ENCODE data around the gene CFI. TPM values are rescaled to one million over a fixed set of nuclear protein-coding genes. Genes with fewer than 3 reads are reported as not detected.

Gene CFI
- total and polyA plus RNA-seq, 8 donors, result 13.0 to 84.9 (median 30.7) TPM

GRCh38 chr4:109746728-109747127, 55.1 kb downstream of the CFI start:
- no peak for DNase-seq
- Histone ChIP-seq H3K27me3 (no peaks in the 10 kb centered on the region), H3K4me3 (no peak overlapping the region), H3K9me3 (no peaks in the 10 kb centered on the region), H3K36me3 (peaks cover 0 to 4% (median 2%) of the 10 kb centered on the region in 3 donors), H3K27ac (no peak overlapping the region), H3K4me1 (peaks cover 5 to 8% (median 7%) of the 10 kb centered on the region in 3 donors)
- TF ChIP-seq CTCF (IDR thresholded peaks at IDR 0.05), result no peak
- intact Hi-C loops (cut with DNase I), result no loop called here
- no peak for FAIRE-seq
- WGBS, 2 donors, result 76 to 83% methylated on average over 2 of the region's 2 CpGs
- ATAC-seq, result no peak

- Histone ChIP-seq H3K4me3 (no peak overlapping the region), H3K27ac (no peak overlapping the region), H3K36me3 (peaks cover 0 to 4% (median 2%) of the 10 kb centered on the region in 3 donors), H3K27me3 (no peaks in the 10 kb centered on the region), H3K9me3 (no peaks in the 10 kb centered on the region), H3K4me1 (peaks cover 5 to 8% (median 7%) of the 10 kb centered on the region in 3 donors)
- TF ChIP-seq CTCF (IDR thresholded peaks at IDR 0.05), result no peak
- FAIRE-seq (no peak), DNase-seq (no peak), ATAC-seq (peak in 1 of 4 donors; percentile 46)
- intact Hi-C loops (cut with DNase I), result no loop called here
These were observed 56.0 kb downstream of the CFI start for GRCh38 chr4:109745830-109746229.

GRCh38 chr4:109739547-109739946, 62.3 kb downstream of the CFI start:
- H3K4me3 ChIP-seq, result no peak overlapping the region
- no peak overlapping the region for H3K27ac ChIP-seq
- 84 to 85% methylated on average over 3 of the region's 3 CpGs for WGBS, 2 donors
- no peak for TF ChIP-seq CTCF (IDR thresholded peaks at IDR 0.05)
- H3K4me1 ChIP-seq, result peaks cover 7 to 14% (median 13%) of the 10 kb centered on the region in 3 donors
- ATAC-seq (no peak), DNase-seq (no peak), FAIRE-seq (no peak)
- H3K9me3 ChIP-seq, result no peaks in the 10 kb centered on the region
- H3K27me3 ChIP-seq, result no peaks in the 10 kb centered on the region
- intact Hi-C loops (cut with DNase I), result no loop called here
- H3K36me3 ChIP-seq, result peaks cover 0 to 2% (median 0%) of the 10 kb centered on the region in 3 donors

- no peak for TF ChIP-seq CTCF (IDR thresholded peaks at IDR 0.05)
- Histone ChIP-seq H3K27ac (no peak overlapping the region), H3K36me3 (peaks cover 0 to 2% (median 0%) of the 10 kb centered on the region in 3 donors), H3K4me1 (peaks cover 13 to 14% (median 13%) of the 10 kb centered on the region in 3 donors), H3K9me3 (no peaks in the 10 kb centered on the region), H3K27me3 (no peaks in the 10 kb centered on the region), H3K4me3 (no peak overlapping the region)
- ATAC-seq (no peak), FAIRE-seq (no peak), DNase-seq (no peak)
- 94% methylated on average over 10 of the region's 10 CpGs for WGBS, 2 donors
- intact Hi-C loops (cut with DNase I), result no loop called here
These were observed 63.5 kb downstream of the CFI start for GRCh38 chr4:109738104-109738872.

Data from pancreas (tissue), 10 donors.